D721Med (cell line): ENCODE measurements around the gene ZNF549.
"Not testable (repeated sequence)": the region's sequence is repeated elsewhere in the genome, so short reads cannot be mapped to it uniquely, and the experiment has no call there.

Experiments
- DNase-seq: peaks from one replicate; pipeline ENCODE4 v3.0.0; 2011; ENCODE audit warnings: low spot score; ENCODE audit not compliant: insufficient read length
- FAIRE-seq: peaks from 2 replicates; lab custom pipeline; 2011; peaks lifted over from hg19 to GRCh38; lab: Jason Lieb, UNC
- TF ChIP-seq, protein P1 (sequence below): IDR thresholded peaks from 2 replicates; pipeline ENCODE4 v1.5.1; 2012; ENCODE audit warnings: mild to moderate bottlenecking, control low read depth; ENCODE audit not compliant: insufficient read depth; ENCODE audit errors: missing control alignments

The ZNF549 gene

DNA sequence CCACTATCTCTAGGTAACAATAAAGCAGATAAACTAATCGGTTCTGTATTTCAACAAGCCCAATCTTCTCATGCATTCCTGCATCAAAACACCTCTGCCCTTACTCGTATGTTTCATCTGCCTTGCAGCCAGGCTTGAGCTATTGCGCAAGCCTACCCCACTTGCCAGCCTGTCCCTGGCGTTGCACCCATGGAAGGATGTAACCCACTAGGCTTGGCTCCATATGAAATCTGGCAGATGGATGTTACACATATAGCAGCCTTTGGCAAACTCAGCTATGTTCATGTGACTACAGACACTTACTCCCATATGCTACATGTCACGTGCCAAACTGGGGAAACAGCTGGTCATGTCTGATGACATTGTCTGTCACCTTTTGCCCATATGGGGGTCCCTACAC is 11.9 kb upstream of the ZNF549 start:
- TF ChIP-seq, protein P1, sequence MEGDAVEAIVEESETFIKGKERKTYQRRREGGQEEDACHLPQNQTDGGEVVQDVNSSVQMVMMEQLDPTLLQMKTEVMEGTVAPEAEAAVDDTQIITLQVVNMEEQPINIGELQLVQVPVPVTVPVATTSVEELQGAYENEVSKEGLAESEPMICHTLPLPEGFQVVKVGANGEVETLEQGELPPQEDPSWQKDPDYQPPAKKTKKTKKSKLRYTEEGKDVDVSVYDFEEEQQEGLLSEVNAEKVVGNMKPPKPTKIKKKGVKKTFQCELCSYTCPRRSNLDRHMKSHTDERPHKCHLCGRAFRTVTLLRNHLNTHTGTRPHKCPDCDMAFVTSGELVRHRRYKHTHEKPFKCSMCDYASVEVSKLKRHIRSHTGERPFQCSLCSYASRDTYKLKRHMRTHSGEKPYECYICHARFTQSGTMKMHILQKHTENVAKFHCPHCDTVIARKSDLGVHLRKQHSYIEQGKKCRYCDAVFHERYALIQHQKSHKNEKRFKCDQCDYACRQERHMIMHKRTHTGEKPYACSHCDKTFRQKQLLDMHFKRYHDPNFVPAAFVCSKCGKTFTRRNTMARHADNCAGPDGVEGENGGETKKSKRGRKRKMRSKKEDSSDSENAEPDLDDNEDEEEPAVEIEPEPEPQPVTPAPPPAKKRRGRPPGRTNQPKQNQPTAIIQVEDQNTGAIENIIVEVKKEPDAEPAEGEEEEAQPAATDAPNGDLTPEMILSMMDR = no peak
- DNase-seq (no peak), FAIRE-seq (no peak)

DNA sequence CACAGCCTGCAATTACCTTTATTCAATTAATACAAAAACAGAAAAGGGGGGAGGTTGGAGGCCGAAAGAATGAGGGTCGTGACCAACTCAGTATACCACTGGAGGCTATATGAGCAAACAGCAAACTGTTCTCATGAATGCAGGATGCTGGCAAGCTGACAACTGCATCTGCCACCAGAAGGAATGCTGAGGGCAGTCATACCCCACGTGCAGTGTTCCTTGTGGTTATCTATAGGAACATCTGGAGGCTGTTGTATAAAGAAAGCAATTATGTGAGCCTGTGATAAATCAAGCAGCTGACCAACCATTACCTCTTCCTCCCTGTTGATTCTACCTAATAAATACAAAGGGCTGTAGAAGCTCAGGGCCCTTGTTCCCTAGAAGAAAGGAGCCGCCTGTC is 9.1 kb upstream of the ZNF549 start:
- DNase-seq = not testable (repeated sequence)

DNA sequence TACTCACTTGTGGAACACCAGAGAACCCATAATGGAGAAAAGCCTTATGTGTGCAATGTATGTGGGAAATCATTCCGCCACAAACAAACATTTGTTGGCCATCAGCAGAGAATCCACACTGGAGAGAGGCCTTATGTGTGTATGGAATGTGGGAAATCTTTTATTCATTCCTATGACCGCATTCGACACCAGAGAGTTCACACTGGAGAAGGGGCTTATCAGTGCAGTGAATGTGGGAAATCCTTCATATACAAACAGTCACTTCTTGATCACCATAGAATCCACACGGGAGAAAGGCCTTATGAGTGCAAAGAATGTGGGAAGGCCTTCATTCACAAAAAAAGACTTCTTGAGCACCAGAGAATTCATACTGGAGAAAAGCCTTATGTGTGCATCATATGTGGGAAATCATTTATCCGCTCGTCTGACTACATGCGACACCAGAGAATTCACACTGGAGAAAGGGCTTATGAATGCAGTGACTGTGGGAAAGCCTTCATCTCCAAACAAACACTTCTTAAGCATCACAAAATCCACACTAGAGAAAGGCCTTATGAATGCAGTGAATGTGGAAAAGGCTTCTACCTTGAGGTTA is 10.9 kb downstream of the ZNF549 start:
- DNase-seq (no peak), FAIRE-seq (no peak)
- TF ChIP-seq, protein P1 = no peak

More for the DNA sequence above, 9.1 kb upstream of the ZNF549 start:
- not testable (repeated sequence) for FAIRE-seq

DNA sequence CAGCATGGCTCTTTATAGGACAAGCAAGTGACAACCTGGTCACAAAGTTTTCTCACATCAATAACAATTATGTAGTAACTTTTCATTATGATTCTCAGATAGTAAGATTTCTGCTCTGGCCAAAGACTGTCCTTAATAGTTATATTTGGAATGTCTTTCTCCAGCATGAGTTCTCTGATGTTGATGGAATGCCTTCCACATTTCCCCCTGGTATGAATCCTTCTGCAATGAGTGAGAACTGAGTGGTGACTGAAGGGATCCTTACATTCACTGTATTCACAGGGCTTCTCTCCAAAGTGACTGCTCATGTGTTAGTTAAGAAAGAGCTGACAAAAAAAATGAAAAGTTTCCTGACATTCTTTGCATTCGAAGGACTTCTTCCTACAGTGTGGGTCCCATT is 19.4 kb downstream of the ZNF549 start:
- DNase-seq (no peak), FAIRE-seq (no peak)
- TF ChIP-seq, protein P1 = no peak

DNA sequence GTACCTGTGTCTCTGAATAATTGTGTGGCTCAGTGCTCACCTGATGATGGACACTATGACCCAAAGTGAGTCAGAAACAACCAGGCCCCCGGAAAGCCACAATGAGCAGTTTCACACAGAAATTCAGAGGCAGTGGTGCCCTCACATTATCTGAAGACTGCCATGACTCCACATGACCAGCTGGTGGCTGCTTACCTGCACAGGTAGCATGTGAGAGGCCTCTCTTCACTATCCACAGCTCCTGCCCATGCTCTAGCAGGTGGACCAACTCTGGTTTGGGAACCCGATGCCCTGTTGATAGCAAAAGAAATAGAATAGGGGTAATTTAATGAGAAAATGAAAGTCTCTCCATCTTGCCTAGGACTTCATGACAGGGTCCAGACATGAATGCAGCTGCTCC is 25.3 kb downstream of the ZNF549 start:
- no peak for DNase-seq
- FAIRE-seq = no peak

DNA sequence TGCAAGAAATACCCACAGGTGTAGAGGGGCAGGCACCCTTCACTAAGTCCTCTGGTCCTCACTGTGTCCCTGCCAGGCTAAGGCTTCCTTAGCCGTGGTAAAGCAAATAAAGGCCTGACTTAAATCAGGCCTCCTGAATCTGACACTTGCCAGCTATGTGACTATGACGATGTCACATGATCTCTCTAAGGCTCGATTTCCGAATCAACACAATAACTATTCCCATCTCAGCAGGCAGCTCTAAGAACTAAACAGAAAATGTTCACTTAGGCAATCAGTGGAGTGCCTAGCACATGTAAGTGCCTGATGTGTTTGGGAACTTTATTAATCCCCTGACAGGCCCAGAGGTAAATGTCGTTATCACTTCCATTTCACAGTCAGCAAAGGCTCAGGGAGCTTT is 30.5 kb downstream of the ZNF549 start:
- TF ChIP-seq, protein P1 = no peak
- DNase-seq = no peak
- no peak for FAIRE-seq

More for the DNA sequence above, 25.3 kb downstream of the ZNF549 start:
- TF ChIP-seq, protein P1 = no peak

DNA sequence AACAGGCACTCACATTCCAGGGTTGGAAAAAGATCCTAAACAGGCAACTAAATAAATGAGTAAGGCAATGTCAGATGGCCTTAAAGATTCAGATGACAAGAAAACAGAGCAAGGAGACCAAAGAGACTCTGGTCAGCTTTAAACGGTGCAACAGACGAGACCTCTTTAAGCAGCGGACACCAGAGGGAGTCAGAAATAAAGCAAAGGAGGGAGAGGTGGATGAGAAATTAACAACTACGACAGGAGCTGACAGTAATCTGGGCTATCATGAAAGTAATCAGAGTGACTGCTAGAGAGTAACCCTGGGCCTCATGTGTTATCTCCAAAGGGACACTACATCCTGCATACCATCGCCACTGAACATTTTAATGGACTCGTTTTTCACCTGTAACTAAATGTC is 31.4 kb downstream of the ZNF549 start:
- TF ChIP-seq, protein P1 = no peak
- DNase-seq (no peak), FAIRE-seq (no peak)
